Upper lobe of right lung (tissue), 1 donor: ENCODE measurements around the gene C1orf21. TPM values are rescaled to one million over a fixed set of nuclear protein-coding genes. Genes with fewer than 3 reads are reported as not detected.

ENCODE experiments used
- ATAC-seq: fragments of 200-7000 bp; cut with Tn5 transposase; one replicate; pipeline ENCODE4 v1.9.1; 2020; ENCODE audit warnings: mild to moderate bottlenecking, moderate library complexity
- DNase-seq: peaks from one replicate; pipeline ENCODE4 v3.0.0-alpha.2; 2020
- H3K27ac ChIP-seq: fragments of 200-600 bp; one replicate; pipeline ENCODE4 v1.8.0; 2022
- H3K27me3 ChIP-seq: fragments of 200-600 bp; one replicate; pipeline ENCODE4 v1.8.0; 2022; ENCODE audit warnings: mild to moderate bottlenecking
- H3K36me3 ChIP-seq: fragments of 200-600 bp; one replicate; pipeline ENCODE4 v1.8.0; 2022
- H3K4me1 ChIP-seq: fragments of 200-600 bp; one replicate; pipeline ENCODE4 v1.8.0; 2022
- H3K4me3 ChIP-seq: fragments of 200-600 bp; one replicate; pipeline ENCODE4 v1.8.0; 2022; ENCODE audit warnings: mild to moderate bottlenecking
- H3K9me3 ChIP-seq: fragments of 200-600 bp; one replicate; pipeline ENCODE4 v1.8.0; 2022
- intact Hi-C: fragments of 100-400 bp; cut with DNase I; formaldehyde crosslinking; loops from one replicate; pipeline ENCODE4 v1.11.0; 2022
- total RNA-seq: library from RNA; stranded (reverse); fragmentation: NEBNext Ultra II Directional; extraction: Animal tissue kit (Norgen Biotek cat#: 25700); gene quantifications from one replicate; pipeline ENCODE4 v1.2.1, GENCODE V29; 2021
- TF ChIP-seq, protein P1 (sequence below): fragments of 200-600 bp; IDR thresholded peaks from one replicate; pipeline ENCODE4 v1.8.0; 2022; ENCODE audit warnings: antibody characterized with exemption
- donor health status: DM: no; HTN: yes; CAD: no; lungs with severe emphysema.

Gene C1orf21
- total RNA-seq, 1 donor from 2014 or later, result 78.8 TPM

DNA sequence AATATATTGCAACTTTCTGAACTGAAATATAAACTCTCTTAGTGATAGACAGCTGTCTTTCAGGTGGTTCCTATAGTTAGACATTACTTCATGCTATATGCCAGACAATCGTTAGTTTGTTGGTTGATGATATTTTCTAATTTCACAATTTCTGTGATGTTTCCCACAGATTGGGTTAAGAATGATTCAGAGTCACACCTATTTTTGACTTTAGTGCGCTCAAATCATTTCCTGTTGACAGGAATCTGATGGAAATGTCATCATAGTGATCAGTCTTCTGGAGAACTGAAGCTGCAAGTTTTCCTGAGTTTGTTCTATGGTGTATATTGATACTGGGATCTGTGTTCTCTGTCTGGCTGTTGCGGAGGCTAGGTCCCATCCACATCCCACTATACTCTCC, 119.7 kb downstream of the C1orf21 start:
- DNase-seq, result no peak

DNA sequence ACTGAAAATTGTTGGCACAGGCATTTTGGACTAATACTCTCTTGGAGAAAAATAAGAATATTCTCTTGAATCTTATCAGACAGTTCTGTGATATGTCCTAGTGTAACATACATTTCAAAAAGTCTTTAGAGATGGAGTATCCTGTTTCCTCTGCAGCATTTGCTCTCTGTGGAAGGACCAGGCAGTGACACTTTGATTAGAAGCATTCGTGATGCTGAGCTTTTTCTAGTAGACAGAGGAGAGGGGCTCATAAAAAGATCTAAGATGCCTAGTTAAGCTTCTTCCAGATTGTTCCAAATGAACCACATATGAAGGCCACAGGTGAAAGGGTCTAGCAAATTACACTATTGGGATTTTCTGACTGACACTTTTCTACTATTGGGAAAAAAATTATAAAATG, 120.3 kb downstream of the C1orf21 start:
- Histone ChIP-seq H3K36me3 (no peaks in the 10 kb centered on the region), H3K9me3 (no peaks in the 10 kb centered on the region), H3K4me3 (no peak overlapping the region), H3K27me3 (no peaks in the 10 kb centered on the region), H3K27ac (no peak overlapping the region), H3K4me1 (peaks cover 31% of the 10 kb centered on the region)
- TF ChIP-seq, protein P1, sequence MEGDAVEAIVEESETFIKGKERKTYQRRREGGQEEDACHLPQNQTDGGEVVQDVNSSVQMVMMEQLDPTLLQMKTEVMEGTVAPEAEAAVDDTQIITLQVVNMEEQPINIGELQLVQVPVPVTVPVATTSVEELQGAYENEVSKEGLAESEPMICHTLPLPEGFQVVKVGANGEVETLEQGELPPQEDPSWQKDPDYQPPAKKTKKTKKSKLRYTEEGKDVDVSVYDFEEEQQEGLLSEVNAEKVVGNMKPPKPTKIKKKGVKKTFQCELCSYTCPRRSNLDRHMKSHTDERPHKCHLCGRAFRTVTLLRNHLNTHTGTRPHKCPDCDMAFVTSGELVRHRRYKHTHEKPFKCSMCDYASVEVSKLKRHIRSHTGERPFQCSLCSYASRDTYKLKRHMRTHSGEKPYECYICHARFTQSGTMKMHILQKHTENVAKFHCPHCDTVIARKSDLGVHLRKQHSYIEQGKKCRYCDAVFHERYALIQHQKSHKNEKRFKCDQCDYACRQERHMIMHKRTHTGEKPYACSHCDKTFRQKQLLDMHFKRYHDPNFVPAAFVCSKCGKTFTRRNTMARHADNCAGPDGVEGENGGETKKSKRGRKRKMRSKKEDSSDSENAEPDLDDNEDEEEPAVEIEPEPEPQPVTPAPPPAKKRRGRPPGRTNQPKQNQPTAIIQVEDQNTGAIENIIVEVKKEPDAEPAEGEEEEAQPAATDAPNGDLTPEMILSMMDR, result no peak
- ATAC-seq (no peak), DNase-seq (no peak)
- intact Hi-C loops, result no loop called here

More for the DNA sequence above, 119.7 kb downstream of the C1orf21 start:
- no peaks in the 10 kb centered on the region for H3K9me3 ChIP-seq
- no peak for ATAC-seq
- intact Hi-C loops, result no loop called here
- H3K36me3 ChIP-seq, result no peaks in the 10 kb centered on the region
- H3K4me3 ChIP-seq, result no peak overlapping the region
- peaks cover 31% of the 10 kb centered on the region for H3K4me1 ChIP-seq
- H3K27me3 ChIP-seq, result no peaks in the 10 kb centered on the region
- no peak overlapping the region for H3K27ac ChIP-seq
- TF ChIP-seq, protein P1, result no peak

DNA sequence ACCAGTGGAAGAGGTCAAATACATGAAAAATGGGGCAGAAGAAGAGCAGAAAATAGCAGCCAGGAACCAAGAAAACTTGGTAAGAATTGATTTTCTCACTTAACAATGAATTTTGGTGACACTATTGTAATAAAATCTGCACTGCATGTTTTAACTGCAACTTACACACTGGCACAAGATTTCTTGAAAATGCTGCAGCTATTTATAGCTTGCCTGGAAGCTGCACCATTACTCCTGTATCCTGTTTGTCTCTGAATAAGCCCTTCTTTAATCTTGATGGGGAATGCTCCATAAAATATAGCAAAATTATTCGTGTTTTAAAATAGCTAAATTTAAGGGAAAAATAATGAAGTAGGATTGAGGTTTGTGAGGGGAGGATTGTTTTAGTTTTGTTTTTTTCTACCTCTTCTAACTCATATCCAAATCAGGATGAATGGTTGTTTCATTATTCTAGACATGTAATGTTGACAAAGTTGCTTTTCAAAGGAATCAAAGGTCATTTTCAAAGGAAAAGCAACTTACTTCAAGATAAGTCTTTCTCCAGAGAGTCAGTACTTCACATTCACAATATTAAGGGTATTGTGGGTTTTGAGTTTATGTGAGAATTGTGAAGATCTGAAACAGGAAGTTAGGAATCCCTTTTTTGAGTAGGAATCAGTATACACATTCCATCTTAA, 120.9 kb downstream of the C1orf21 start:
- Histone ChIP-seq H3K4me1 (peaks cover 31% of the 10 kb centered on the region), H3K4me3 (no peak overlapping the region), H3K36me3 (no peaks in the 10 kb centered on the region), H3K27me3 (no peaks in the 10 kb centered on the region), H3K9me3 (no peaks in the 10 kb centered on the region), H3K27ac (no peak overlapping the region)
- ATAC-seq (no peak), DNase-seq (no peak)
- TF ChIP-seq, protein P1, result no peak
- intact Hi-C loops, result no loop called here

DNA sequence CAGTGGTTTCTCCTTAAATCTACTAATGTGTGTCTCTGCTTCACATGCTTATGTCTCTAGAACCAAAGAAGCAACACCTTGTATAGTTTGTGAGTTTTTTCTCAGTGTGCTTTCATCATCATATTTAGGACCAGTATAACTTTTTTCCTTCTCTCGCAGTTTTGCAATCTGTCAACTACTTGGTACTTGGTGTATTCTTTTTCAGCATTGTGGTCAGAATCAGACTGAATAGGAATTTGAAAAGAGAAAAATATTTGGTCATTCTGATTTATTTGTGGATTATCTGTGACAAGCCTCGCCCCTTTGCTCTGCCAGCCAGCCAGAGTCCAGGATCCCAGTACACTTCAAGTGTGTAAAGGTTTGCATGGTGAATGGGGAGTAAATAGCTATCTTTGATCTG, 122.3 kb downstream of the C1orf21 start:
- H3K4me3 ChIP-seq, result no peak overlapping the region
- no peak for DNase-seq
- TF ChIP-seq, protein P1, result no peak
- no peaks in the 10 kb centered on the region for H3K27me3 ChIP-seq
- ATAC-seq, result no peak
- no peak overlapping the region for H3K27ac ChIP-seq
- H3K9me3 ChIP-seq, result no peaks in the 10 kb centered on the region
- intact Hi-C loops, result no loop called here
- peaks cover 33% of the 10 kb centered on the region for H3K4me1 ChIP-seq
- no peaks in the 10 kb centered on the region for H3K36me3 ChIP-seq

DNA sequence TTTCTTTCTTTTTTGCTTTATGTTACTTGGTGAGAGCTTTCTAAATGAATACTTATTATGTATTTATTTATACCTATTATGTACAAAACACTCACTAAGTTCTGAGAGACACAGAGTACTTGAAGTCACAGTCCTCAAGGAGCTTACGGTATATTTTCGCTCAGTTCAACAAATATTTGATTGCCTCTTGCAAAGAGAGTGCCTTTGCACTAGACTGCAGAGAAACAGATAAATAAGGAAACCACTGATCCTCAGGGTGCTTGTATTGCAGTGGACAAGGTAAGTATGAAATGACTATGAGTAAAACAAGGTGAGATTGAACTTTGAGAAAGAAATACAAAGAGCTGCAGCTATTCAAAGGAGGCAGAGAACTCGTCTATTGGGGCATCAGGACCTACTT, 123.3 kb downstream of the C1orf21 start:
- intact Hi-C loops, result no loop called here
- Histone ChIP-seq H3K4me3 (no peak overlapping the region), H3K9me3 (no peaks in the 10 kb centered on the region), H3K36me3 (no peaks in the 10 kb centered on the region), H3K4me1 (peaks cover 33% of the 10 kb centered on the region), H3K27ac (no peak overlapping the region), H3K27me3 (no peaks in the 10 kb centered on the region)
- DNase-seq (no peak), ATAC-seq (no peak)
- TF ChIP-seq, protein P1, result no peak

DNA sequence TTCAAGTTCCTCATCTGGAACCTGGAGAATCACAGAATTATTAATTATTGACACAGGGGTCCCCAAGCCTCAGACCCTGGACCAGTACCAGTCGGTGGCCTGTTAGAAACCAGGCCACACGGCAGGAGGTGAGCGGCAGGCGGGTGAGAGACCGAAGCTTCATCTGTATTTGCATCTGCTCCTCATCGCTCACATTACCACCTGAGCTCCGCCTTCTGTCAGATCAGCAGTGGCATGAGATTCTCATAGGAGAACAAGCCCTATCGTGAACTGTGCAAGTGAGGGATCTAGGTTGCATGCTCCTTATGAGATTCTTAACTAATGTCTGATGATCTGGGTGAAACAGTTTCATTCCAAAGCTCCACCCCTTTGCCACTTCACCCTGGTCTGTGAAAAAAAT, 125.9 kb downstream of the C1orf21 start:
- no peak for DNase-seq
- Histone ChIP-seq H3K36me3 (no peaks in the 10 kb centered on the region), H3K4me3 (no peak overlapping the region), H3K9me3 (no peaks in the 10 kb centered on the region), H3K27ac (no peak overlapping the region), H3K27me3 (no peaks in the 10 kb centered on the region), H3K4me1 (peaks cover 19% of the 10 kb centered on the region)
- TF ChIP-seq, protein P1, result no peak
- ATAC-seq, result no peak
- intact Hi-C loops, result no loop called here
